Esophagus muscularis mucosa (tissue), 4 donors: ENCODE data around the gene IQCE.

Source experiments
- CTCF ChIP-seq, 3 experiments: fragments of 200-600 bp in 2 of 3; fragments of 450-650 bp in 1 of 3; sonication (generic) in 2 of 3; IDR thresholded peaks; one replicate each; pipeline ENCODE4 v1.5.1; 2017 to 2019; ENCODE audit warnings: antibody characterized with exemption in 3 of 3, mild to moderate bottlenecking in 2 of 3, moderate library complexity in 1 of 3
- EP300 ChIP-seq: sonication (generic); formaldehyde crosslinking; IDR thresholded peaks from one replicate; pipeline ENCODE4 v1.6.1; 2017; ENCODE audit warnings: antibody characterized with exemption
- POLR2A ChIP-seq: fragments of 450-650 bp; IDR thresholded peaks from one replicate; pipeline ENCODE4 v1.6.1; 2017; ENCODE audit warnings: antibody characterized with exemption, moderate library complexity, mild to moderate bottlenecking, low read depth
- POLR2AphosphoS5 ChIP-seq, 2 donors: sonication (generic); formaldehyde crosslinking; IDR thresholded peaks; one replicate each; pipeline ENCODE4 v1.6.1; 2017; ENCODE audit warnings: antibody characterized with exemption in 2 of 2

- TF ChIP-seq CTCF (IDR thresholded peaks at IDR 0.05), result no peak
- no peak for TF ChIP-seq EP300
- no peak for TF ChIP-seq POLR2AphosphoS5 (IDR thresholded peaks at IDR 0.05)
- no peak for TF ChIP-seq POLR2A
These were observed 103.7 kb downstream of the IQCE start for GRCh38 chr7:2662273-2663120.
